H9 (cell line): ENCODE results near the gene HTRA1. TPM values are rescaled to one million over a fixed set of nuclear protein-coding genes. Genes with fewer than 3 reads are reported as not detected.

ENCODE experiments used
- DNase-seq: peaks from one replicate; pipeline ENCODE4 v3.0.0-alpha.2; 2017
- H2AFZ ChIP-seq: one replicate; pipeline ENCODE4 v1.6.1; 2013; ENCODE audit warnings: mild to moderate bottlenecking, low read length, control low read depth, moderate library complexity
- H2AK5ac ChIP-seq: 2 replicates; pipeline ENCODE4 v1.6.1; 2013; ENCODE audit warnings: low read length, control low read depth, mixed read lengths; ENCODE audit not compliant: insufficient read length
- H2BK120ac ChIP-seq: one replicate; pipeline ENCODE4 v1.6.1; 2013; ENCODE audit warnings: low read depth, mild to moderate bottlenecking, low read length, control low read depth, inconsistent platforms; ENCODE audit not compliant: poor library complexity, severe bottlenecking
- H2BK12ac ChIP-seq: 2 replicates; pipeline ENCODE4 v1.6.1; 2013; ENCODE audit warnings: low read length, control low read depth, mixed read lengths, low read depth; ENCODE audit not compliant: insufficient read length
- H2BK15ac ChIP-seq: 2 replicates; pipeline ENCODE4 v1.6.1; 2013; ENCODE audit warnings: low read depth, low read length, control low read depth
- H2BK20ac ChIP-seq: one replicate; pipeline ENCODE4 v1.6.1; 2013; ENCODE audit warnings: low read depth, mild to moderate bottlenecking, low read length, control low read depth, inconsistent platforms; ENCODE audit not compliant: poor library complexity, severe bottlenecking
- H2BK5ac ChIP-seq: 2 replicates; pipeline ENCODE4 v1.6.1; 2013; ENCODE audit warnings: low read length, control low read depth, mixed read lengths; ENCODE audit not compliant: insufficient read length
- H3K14ac ChIP-seq: 2 replicates; pipeline ENCODE4 v1.6.1; 2013; ENCODE audit warnings: low read length, control low read depth; ENCODE audit not compliant: insufficient read depth
- H3K18ac ChIP-seq: 2 replicates; pipeline ENCODE4 v1.6.1; 2013; ENCODE audit warnings: low read depth, mild to moderate bottlenecking, mixed read lengths, low read length, control low read depth; ENCODE audit not compliant: insufficient read length
- H3K23ac ChIP-seq: 2 replicates; pipeline ENCODE4 v1.6.1; 2013; ENCODE audit warnings: low read length, control low read depth, mixed read lengths, low read depth; ENCODE audit not compliant: insufficient read length
- H3K23me2 ChIP-seq: 2 replicates; pipeline ENCODE4 v1.6.1; 2013; ENCODE audit warnings: low read depth, mild to moderate bottlenecking, mixed read lengths, low read length, control low read depth; ENCODE audit not compliant: insufficient read length, poor library complexity, severe bottlenecking
- H3K27ac ChIP-seq: 2 replicates; pipeline ENCODE4 v1.5.1; 2013; ENCODE audit warnings: low read length, control low read depth, mixed read lengths, low read depth; ENCODE audit not compliant: insufficient read length
- H3K27me3 ChIP-seq: 2 replicates; pipeline ENCODE4 v1.6.1; 2013; ENCODE audit warnings: low read length, control low read depth, inconsistent platforms; ENCODE audit not compliant: insufficient read depth
- H3K4ac ChIP-seq: 2 replicates; pipeline ENCODE4 v1.6.1; 2013; ENCODE audit warnings: low read depth, mild to moderate bottlenecking, control low read depth, inconsistent platforms, low read length, moderate library complexity
- H3K4me1 ChIP-seq: 2 replicates; pipeline ENCODE4 v1.6.1; 2013; ENCODE audit warnings: low read length, control low read depth, inconsistent platforms; ENCODE audit not compliant: insufficient read depth
- H3K4me2 ChIP-seq: 2 replicates; pipeline ENCODE4 v1.6.1; 2013; ENCODE audit warnings: low read length, control low read depth, mixed read lengths; ENCODE audit not compliant: insufficient read length, insufficient read depth
- H3K56ac ChIP-seq: 2 replicates; pipeline ENCODE4 v1.6.1; 2013; ENCODE audit warnings: low read depth, mild to moderate bottlenecking, mixed read lengths, low read length, control low read depth; ENCODE audit not compliant: insufficient read length
- H3K79me1 ChIP-seq: 2 replicates; pipeline ENCODE4 v1.6.1; 2013; ENCODE audit warnings: low read depth, mild to moderate bottlenecking, moderate library complexity, low read length, control low read depth, inconsistent platforms; ENCODE audit not compliant: insufficient read depth, poor library complexity, severe bottlenecking
- H3K79me2 ChIP-seq: 2 replicates; pipeline ENCODE4 v1.6.1; 2013; ENCODE audit warnings: low read length, control low read depth, inconsistent platforms; ENCODE audit not compliant: insufficient read depth
- H3K9ac ChIP-seq: 2 replicates; pipeline ENCODE4 v1.6.1; 2013; ENCODE audit warnings: low read length, control low read depth, mixed read lengths; ENCODE audit not compliant: insufficient read length; ENCODE audit errors: extremely low read depth
- H3K9me3 ChIP-seq: one replicate; pipeline ENCODE4 v1.6.1; 2013; ENCODE audit warnings: low read depth, low read length, inconsistent platforms; ENCODE audit not compliant: control insufficient read depth
- H3T11ph ChIP-seq: one replicate; pipeline ENCODE4 v1.6.1; 2013; ENCODE audit warnings: mild to moderate bottlenecking, low read length, control low read depth, inconsistent platforms
- H4K20me1 ChIP-seq: one replicate; pipeline ENCODE4 v1.6.1; 2013; ENCODE audit not compliant: control insufficient read depth, insufficient read length, insufficient read depth
- H4K5ac ChIP-seq: 2 replicates; pipeline ENCODE4 v1.6.1; 2013; ENCODE audit warnings: low read depth, mild to moderate bottlenecking, mixed read lengths, low read length, control low read depth; ENCODE audit not compliant: insufficient read length
- H4K8ac ChIP-seq: replicated peaks from 2 replicates; pipeline ENCODE4 v1.6.1; 2013; ENCODE audit warnings: low read length, control low read depth, mixed read lengths, low read depth; ENCODE audit not compliant: insufficient read length
- H4K91ac ChIP-seq: 2 replicates; pipeline ENCODE4 v1.6.1; 2013; ENCODE audit warnings: low read depth, mild to moderate bottlenecking, moderate library complexity, mixed read lengths, low read length, control low read depth; ENCODE audit not compliant: insufficient read length
- H3K27ac Mint-ChIP-seq, 3 experiments: 2 replicates in 2 of 3; 3 replicates in 1 of 3; pipeline ENCODE4 v1.8.0; 2020 to 2021; ENCODE audit warnings: mixed read lengths in 3 of 3, mild to moderate bottlenecking in 1 of 3, moderate library complexity in 1 of 3
- H3K27me3 Mint-ChIP-seq: 2 replicates; pipeline ENCODE4 v1.8.0; 2021; ENCODE audit warnings: low read depth, mild to moderate bottlenecking, moderate library complexity, mixed read lengths
- H3K36me3 Mint-ChIP-seq, 3 experiments: 2 replicates in 2 of 3; 3 replicates in 1 of 3; pipeline ENCODE4 v1.8.0; 2020 to 2021; ENCODE audit warnings: low read depth in 3 of 3, mixed read lengths in 3 of 3; ENCODE audit not compliant: insufficient read depth in 1 of 3
- H3K4me1 Mint-ChIP-seq, 2 experiments: 2 replicates each; pipeline ENCODE4 v1.8.0; 2020; ENCODE audit warnings: mixed read lengths in 2 of 2
- H3K4me3 Mint-ChIP-seq, 2 experiments: 2 replicates in 1 of 2; 3 replicates in 1 of 2; pipeline ENCODE4 v1.8.0; 2020 to 2021; ENCODE audit warnings: mild to moderate bottlenecking in 2 of 2, mixed read lengths in 2 of 2, moderate library complexity in 1 of 2
- H3K9me3 Mint-ChIP-seq, 2 experiments: 2 replicates in 1 of 2; 3 replicates in 1 of 2; pipeline ENCODE4 v1.8.0; 2020; ENCODE audit warnings: mild to moderate bottlenecking in 2 of 2, mixed read lengths in 2 of 2, moderate library complexity in 1 of 2
- WGBS: extraction: QIAGEN DNeasy Blood & Tissue Kit; methylation state at CpG from one replicate; pipeline ENCODE4 v1.1.7; 2013; ENCODE audit warnings: missing lambda C conversion rate, low lambda C conversion rate, mixed read lengths; ENCODE audit not compliant: insufficient read length; ENCODE audit errors: extremely low coverage; 5-methylcytosine and 5-hydroxymethylcytosine counted together
- total RNA-seq: library from RNA; stranded (reverse); gene quantifications from 2 replicates; pipeline ENCODE4 v1.2.1, GENCODE V29; 2021
- TF ChIP-seq, protein P1 (sequence below): fragments of 200-600 bp; sonication (generic); conservative IDR thresholded peaks from 3 replicates; pipeline ENCODE4 v1.8.0; 2021; ENCODE audit warnings: antibody characterized with exemption, mild to moderate bottlenecking

The HTRA1 gene
- total RNA-seq, 1 experiment from 2014 or later, result 11.1 TPM

DNA sequence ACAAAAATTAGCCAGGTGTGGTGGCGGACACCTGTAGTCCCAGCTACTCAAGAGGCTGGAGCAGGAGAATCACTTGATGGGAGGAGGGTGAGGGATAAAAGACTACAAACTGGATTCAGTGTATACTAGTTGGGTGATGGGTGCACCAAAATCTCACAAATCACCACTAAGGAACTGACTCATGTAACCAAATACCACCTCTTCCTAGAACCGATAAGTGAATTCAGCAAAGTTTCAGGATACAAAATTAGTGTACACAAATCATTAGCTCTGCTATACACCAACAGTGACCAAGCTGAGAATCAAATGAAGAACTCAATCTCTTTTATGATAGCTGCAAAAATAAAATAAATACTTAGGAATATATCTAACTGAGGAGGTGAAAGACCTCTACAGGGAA lies 76.2 kb downstream of the HTRA1 start:
- Histone ChIP-seq H3K14ac (no peak overlapping the region), H3K4me2 (no peak overlapping the region), H3K79me1 (no peaks in the 10 kb centered on the region), H3K4ac (no peak overlapping the region), H3T11ph (no peak overlapping the region), H4K20me1 (no peaks in the 10 kb centered on the region), H2AK5ac (no peak overlapping the region), H3K27me3 (no peaks in the 10 kb centered on the region), H4K8ac (no peak overlapping the region), H2BK120ac (no peak overlapping the region), H3K23ac (no peak overlapping the region), H4K5ac (no peak overlapping the region), H2BK15ac (no peak overlapping the region), H3K27ac (no peak overlapping the region), H2BK5ac (no peak overlapping the region), H2BK20ac (no peak overlapping the region), H3K18ac (no peak overlapping the region), H4K91ac (no peak overlapping the region), H2AFZ (no peak overlapping the region), H3K79me2 (no peaks in the 10 kb centered on the region), H3K56ac (no peak overlapping the region), H3K9ac (no peak overlapping the region), H3K4me1 (no peaks in the 10 kb centered on the region), H3K23me2 (no peaks in the 10 kb centered on the region), H3K9me3 (no peaks in the 10 kb centered on the region), H2BK12ac (no peak overlapping the region)
- no peak for DNase-seq
- H3K4me3 Mint-ChIP-seq, result no peak overlapping the region
- no peaks in the 10 kb centered on the region; a peak in 1 of 7 replicates for H3K36me3 Mint-ChIP-seq
- H3K27me3 Mint-ChIP-seq, result no peaks in the 10 kb centered on the region; the same call in 1 of the 2 replicates
- TF ChIP-seq, protein P1, sequence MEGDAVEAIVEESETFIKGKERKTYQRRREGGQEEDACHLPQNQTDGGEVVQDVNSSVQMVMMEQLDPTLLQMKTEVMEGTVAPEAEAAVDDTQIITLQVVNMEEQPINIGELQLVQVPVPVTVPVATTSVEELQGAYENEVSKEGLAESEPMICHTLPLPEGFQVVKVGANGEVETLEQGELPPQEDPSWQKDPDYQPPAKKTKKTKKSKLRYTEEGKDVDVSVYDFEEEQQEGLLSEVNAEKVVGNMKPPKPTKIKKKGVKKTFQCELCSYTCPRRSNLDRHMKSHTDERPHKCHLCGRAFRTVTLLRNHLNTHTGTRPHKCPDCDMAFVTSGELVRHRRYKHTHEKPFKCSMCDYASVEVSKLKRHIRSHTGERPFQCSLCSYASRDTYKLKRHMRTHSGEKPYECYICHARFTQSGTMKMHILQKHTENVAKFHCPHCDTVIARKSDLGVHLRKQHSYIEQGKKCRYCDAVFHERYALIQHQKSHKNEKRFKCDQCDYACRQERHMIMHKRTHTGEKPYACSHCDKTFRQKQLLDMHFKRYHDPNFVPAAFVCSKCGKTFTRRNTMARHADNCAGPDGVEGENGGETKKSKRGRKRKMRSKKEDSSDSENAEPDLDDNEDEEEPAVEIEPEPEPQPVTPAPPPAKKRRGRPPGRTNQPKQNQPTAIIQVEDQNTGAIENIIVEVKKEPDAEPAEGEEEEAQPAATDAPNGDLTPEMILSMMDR, result no peak
- no peak overlapping the region for H3K27ac Mint-ChIP-seq
- peaks cover 2 to 3% of the 10 kb centered on the region in 2 experiments; a peak in 2 of 5 replicates for H3K9me3 Mint-ChIP-seq
- WGBS, result no CpG with 5 or more reads among the region's 2 CpGs
- no peaks in the 10 kb centered on the region for H3K4me1 Mint-ChIP-seq
